Left ventricle myocardium inferior (tissue), 1 donor: ENCODE data around the gene PPP6R2. TPM values are rescaled to one million over a fixed set of nuclear protein-coding genes. Genes with fewer than 3 reads are reported as not detected.

ENCODE experiments used
- DNase-seq: peaks from one replicate; pipeline ENCODE4 v3.0.0-alpha.2; 2020
- H3K27ac ChIP-seq: fragments of 200-600 bp; replicated peaks from 2 replicates; pipeline ENCODE4 v1.8.0; 2021
- H3K27me3 ChIP-seq: fragments of 200-600 bp; 2 replicates; pipeline ENCODE4 v1.8.0; 2021; ENCODE audit warnings: low read depth
- H3K36me3 ChIP-seq: fragments of 200-600 bp; 2 replicates; pipeline ENCODE4 v1.8.0; 2021
- H3K4me1 ChIP-seq: fragments of 200-600 bp; 2 replicates; pipeline ENCODE4 v1.8.0; 2021
- H3K4me3 ChIP-seq: fragments of 200-600 bp; 2 replicates; pipeline ENCODE4 v1.8.0; 2021; ENCODE audit warnings: mild to moderate bottlenecking, moderate library complexity
- H3K9me3 ChIP-seq: fragments of 200-600 bp; replicated peaks from 2 replicates; pipeline ENCODE4 v1.8.0; 2021
- intact Hi-C: fragments of 100-400 bp; cut with micrococcal nuclease; formaldehyde crosslinking; loops from one replicate; pipeline ENCODE4 v1.11.0; 2022
- total RNA-seq: library from RNA; stranded (reverse); fragmentation: NEBNext Ultra II Directional; extraction: Animal tissue kit (Norgen Biotek cat#: 25700); gene quantifications from one replicate; pipeline ENCODE4 v1.2.1, GENCODE V29; 2021
- TF ChIP-seq, protein P1 (sequence below): fragments of 200-600 bp; IDR thresholded peaks from 2 replicates; pipeline ENCODE4 v1.8.0; 2021; ENCODE audit warnings: antibody characterized with exemption, mild to moderate bottlenecking, borderline replicate concordance
- donor health status: DM: no; HTN: yes; CAD: no; lungs with severe emphysema.

The PPP6R2 gene
- total RNA-seq, 1 donor from 2014 or later = 38.6 TPM

DNA sequence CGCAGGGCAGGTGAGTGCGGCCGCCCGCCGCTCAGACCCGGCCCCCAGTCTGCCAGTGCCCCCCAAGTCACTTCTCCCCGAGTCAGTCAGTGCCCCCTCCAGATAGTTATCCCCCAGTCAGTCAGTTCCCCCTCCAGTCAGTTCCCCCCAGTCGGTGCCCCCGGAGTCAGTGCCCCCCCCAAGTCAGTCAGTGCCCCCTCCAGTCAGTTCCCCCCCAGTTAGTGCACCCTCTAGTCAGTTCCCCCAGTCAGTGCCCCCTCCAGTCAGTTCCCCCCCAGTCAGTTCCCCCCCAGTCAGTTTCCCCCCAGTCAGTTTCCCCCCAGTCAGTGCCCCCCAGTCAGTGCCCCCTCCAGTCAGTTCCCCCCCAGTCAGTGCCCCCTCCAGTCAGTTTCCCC lies 411 bp downstream of the PPP6R2 start:
- Histone ChIP-seq H3K27me3 (no peaks in the 10 kb centered on the region), H3K27ac (peak overlapping the region; percentile 87), H3K4me3 (peak overlapping the region; percentile 93), H3K4me1 (peaks cover 21% of the 10 kb centered on the region), H3K36me3 (no peaks in the 10 kb centered on the region), H3K9me3 (no peaks in the 10 kb centered on the region)
- intact Hi-C loops = no loop called here
- TF ChIP-seq, protein P1, sequence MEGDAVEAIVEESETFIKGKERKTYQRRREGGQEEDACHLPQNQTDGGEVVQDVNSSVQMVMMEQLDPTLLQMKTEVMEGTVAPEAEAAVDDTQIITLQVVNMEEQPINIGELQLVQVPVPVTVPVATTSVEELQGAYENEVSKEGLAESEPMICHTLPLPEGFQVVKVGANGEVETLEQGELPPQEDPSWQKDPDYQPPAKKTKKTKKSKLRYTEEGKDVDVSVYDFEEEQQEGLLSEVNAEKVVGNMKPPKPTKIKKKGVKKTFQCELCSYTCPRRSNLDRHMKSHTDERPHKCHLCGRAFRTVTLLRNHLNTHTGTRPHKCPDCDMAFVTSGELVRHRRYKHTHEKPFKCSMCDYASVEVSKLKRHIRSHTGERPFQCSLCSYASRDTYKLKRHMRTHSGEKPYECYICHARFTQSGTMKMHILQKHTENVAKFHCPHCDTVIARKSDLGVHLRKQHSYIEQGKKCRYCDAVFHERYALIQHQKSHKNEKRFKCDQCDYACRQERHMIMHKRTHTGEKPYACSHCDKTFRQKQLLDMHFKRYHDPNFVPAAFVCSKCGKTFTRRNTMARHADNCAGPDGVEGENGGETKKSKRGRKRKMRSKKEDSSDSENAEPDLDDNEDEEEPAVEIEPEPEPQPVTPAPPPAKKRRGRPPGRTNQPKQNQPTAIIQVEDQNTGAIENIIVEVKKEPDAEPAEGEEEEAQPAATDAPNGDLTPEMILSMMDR = no peak
- DNase-seq = no peak

GRCh38 chr22:50346470-50346869 lies 3.3 kb downstream of the PPP6R2 start:
- DNase-seq = no peak
- no peaks in the 10 kb centered on the region for H3K9me3 ChIP-seq
- H3K4me1 ChIP-seq = peaks cover 21% of the 10 kb centered on the region
- TF ChIP-seq, protein P1 = no peak
- no peaks in the 10 kb centered on the region for H3K27me3 ChIP-seq
- H3K36me3 ChIP-seq = peaks cover 1% of the 10 kb centered on the region
- H3K27ac ChIP-seq = no peak overlapping the region
- intact Hi-C loops = no loop called here
- no peak overlapping the region for H3K4me3 ChIP-seq

DNA sequence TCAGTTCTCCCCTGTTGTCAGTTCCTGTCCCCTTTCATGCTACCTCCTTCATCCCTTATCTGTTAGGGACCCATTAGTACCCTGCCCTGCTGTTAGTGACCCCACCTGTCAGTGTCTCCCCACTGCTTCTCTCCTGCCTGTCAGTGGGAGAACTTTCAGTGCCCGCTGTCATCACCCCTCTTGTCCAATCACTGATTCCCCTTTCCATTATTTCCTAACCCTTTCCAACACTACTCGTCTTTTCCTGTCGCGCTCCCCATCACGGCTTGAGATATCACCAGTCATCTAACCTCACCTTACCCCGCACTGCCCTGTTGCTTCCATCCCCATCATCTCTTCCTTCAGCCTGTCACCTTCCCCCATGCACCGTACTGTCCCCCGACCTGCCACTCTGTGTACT lies 4.0 kb downstream of the PPP6R2 start:
- H3K27ac ChIP-seq = no peak overlapping the region
- peaks cover 18% of the 10 kb centered on the region for H3K4me1 ChIP-seq
- H3K9me3 ChIP-seq = no peaks in the 10 kb centered on the region
- no peak for DNase-seq
- H3K4me3 ChIP-seq = no peak overlapping the region
- H3K27me3 ChIP-seq = no peaks in the 10 kb centered on the region
- peaks cover 8% of the 10 kb centered on the region for H3K36me3 ChIP-seq
- intact Hi-C loops = no loop called here
- TF ChIP-seq, protein P1 = no peak

- intact Hi-C loops = no loop called here
- no peak overlapping the region for H3K27ac ChIP-seq
- no peak for DNase-seq
- no peaks in the 10 kb centered on the region for H3K9me3 ChIP-seq
- no peak overlapping the region for H3K4me3 ChIP-seq
- H3K36me3 ChIP-seq = peaks cover 10% of the 10 kb centered on the region
- H3K27me3 ChIP-seq = no peaks in the 10 kb centered on the region
- peaks cover 10% of the 10 kb centered on the region for H3K4me1 ChIP-seq
- TF ChIP-seq, protein P1 = no peak
These were observed 4.9 kb downstream of the PPP6R2 start for GRCh38 chr22:50348058-50348457.

GRCh38 chr22:50356186-50356585 lies 13.1 kb downstream of the PPP6R2 start:
- Histone ChIP-seq H3K4me1 (peaks cover 12% of the 10 kb centered on the region), H3K27me3 (no peaks in the 10 kb centered on the region), H3K27ac (no peak overlapping the region), H3K4me3 (no peak overlapping the region), H3K9me3 (no peaks in the 10 kb centered on the region), H3K36me3 (peaks cover 18% of the 10 kb centered on the region)
- intact Hi-C loops = no loop called here
- no peak for DNase-seq
- TF ChIP-seq, protein P1 = no peak

- H3K9me3 ChIP-seq = no peaks in the 10 kb centered on the region
- DNase-seq = no peak
- no peak overlapping the region for H3K4me3 ChIP-seq
- H3K27me3 ChIP-seq = no peaks in the 10 kb centered on the region
- H3K36me3 ChIP-seq = peaks cover 9% of the 10 kb centered on the region
- H3K27ac ChIP-seq = no peak overlapping the region
- peaks cover 17% of the 10 kb centered on the region for H3K4me1 ChIP-seq
- TF ChIP-seq, protein P1 = no peak
- intact Hi-C loops = no loop called here
These were observed 14.1 kb downstream of the PPP6R2 start for GRCh38 chr22:50357222-50357621.
